Fibroblast of lung (primary cell): ENCODE measurements around the gene GIPC3. TPM values are rescaled to one million over a fixed set of nuclear protein-coding genes. Genes with fewer than 3 reads are reported as not detected.

ENCODE experiments used
- DNase-seq, 2 donors: peaks; one replicate each; pipeline versions ENCODE4 v3.0.0 to v3.0.0-alpha.2; 2010; ENCODE audit warnings: low read depth in 2 of 2
- H2AFZ ChIP-seq: 2 replicates; pipeline ENCODE4 v1.5.1; 2012; ENCODE audit warnings: low read length, control low read depth, inconsistent platforms
- H3K27ac ChIP-seq: 2 replicates; pipeline ENCODE4 v1.5.1; 2011; ENCODE audit warnings: low read length, control low read depth; ENCODE audit not compliant: insufficient read depth
- H3K27me3 ChIP-seq: 2 replicates; pipeline ENCODE4 v1.5.1; 2011; ENCODE audit warnings: mild to moderate bottlenecking, low read length; ENCODE audit not compliant: control insufficient read depth, insufficient read depth
- H3K36me3 ChIP-seq: 2 replicates; pipeline ENCODE4 v1.5.1; 2011; ENCODE audit warnings: low read length; ENCODE audit not compliant: control insufficient read depth, insufficient read depth
- H3K4me1 ChIP-seq: 2 replicates; pipeline ENCODE4 v1.5.1; 2011; ENCODE audit warnings: low read length; ENCODE audit not compliant: control insufficient read depth, insufficient read depth; ENCODE audit errors: extremely low read depth
- H3K4me2 ChIP-seq: 2 replicates; pipeline ENCODE4 v1.5.1; 2011; ENCODE audit warnings: low read length, control low read depth; ENCODE audit not compliant: insufficient read depth; ENCODE audit errors: extremely low read depth
- H3K4me3 ChIP-seq, 4 experiments: fragments of 200-600 bp in 1 of 4; sonication (generic) in 1 of 4; replicated peaks in 1 of 4; 2 replicates each; pipeline ENCODE4 v1.5.1; 2011 to 2016; ENCODE audit warnings: low read length in 4 of 4, low read depth in 3 of 4, mild to moderate bottlenecking in 3 of 4, control low read depth in 2 of 4, inconsistent platforms in 1 of 4, mixed read lengths in 1 of 4; ENCODE audit not compliant: insufficient read depth in 1 of 4; ENCODE audit errors: control extremely low read depth in 1 of 4
- H3K79me2 ChIP-seq: 2 replicates; pipeline ENCODE4 v1.5.1; 2012; ENCODE audit warnings: mild to moderate bottlenecking, low read length, inconsistent platforms; ENCODE audit not compliant: control insufficient read depth, insufficient read depth
- H3K9ac ChIP-seq: 2 replicates; pipeline ENCODE4 v1.5.1; 2011; ENCODE audit warnings: mild to moderate bottlenecking, low read length, control low read depth; ENCODE audit not compliant: insufficient read depth
- H3K9me3 ChIP-seq: 2 replicates; pipeline ENCODE4 v1.5.1; 2012; ENCODE audit warnings: low read depth, low read length; ENCODE audit not compliant: control insufficient read depth, insufficient read depth
- H4K20me1 ChIP-seq: 2 replicates; pipeline ENCODE4 v1.5.1; 2011; ENCODE audit warnings: low read length; ENCODE audit not compliant: control insufficient read depth, insufficient read depth; ENCODE audit errors: extremely low read depth
- EZH2 ChIP-seq: IDR thresholded peaks from 2 replicates; pipeline ENCODE4 v1.5.1; 2012; ENCODE audit warnings: low read length, control low read depth, mild to moderate bottlenecking; ENCODE audit errors: missing control alignments
- polyA plus RNA-seq, 2 donors: library from polyadenylated mRNA; depleted of rRNA in 1 of 2; stranded (reverse) in 1 of 2; unstranded in 1 of 2; fragments of >200 nt; gene quantifications; 2 replicates each; pipeline ENCODE4 v1.2.1, GENCODE V29; 2011 to 2012; ENCODE audit warnings: missing spikeins in 1 of 2
- total RNA-seq: library from RNA; depleted of rRNA; stranded (reverse); fragments of >200 nt; gene quantifications from 2 replicates; pipeline ENCODE4 v1.2.1, GENCODE V29; 2014
- TF ChIP-seq, protein P1 (sequence below), 2 donors: IDR thresholded peaks in 1 of 2; conservative IDR thresholded peaks in 1 of 2; 1 replicate in 1 of 2; 2 replicates in 1 of 2; pipeline ENCODE4 v1.5.1; 2011 to 2012; ENCODE audit warnings: low read length in 2 of 2, control low read depth in 1 of 2, inconsistent platforms in 1 of 2, low read depth in 1 of 2, mild to moderate bottlenecking in 1 of 2

The GIPC3 gene
- total and polyA plus RNA-seq, 2 donors (not counting 1 experiment from before 2014, with no cell fraction given), result under 0.01 to 0.60 TPM

DNA sequence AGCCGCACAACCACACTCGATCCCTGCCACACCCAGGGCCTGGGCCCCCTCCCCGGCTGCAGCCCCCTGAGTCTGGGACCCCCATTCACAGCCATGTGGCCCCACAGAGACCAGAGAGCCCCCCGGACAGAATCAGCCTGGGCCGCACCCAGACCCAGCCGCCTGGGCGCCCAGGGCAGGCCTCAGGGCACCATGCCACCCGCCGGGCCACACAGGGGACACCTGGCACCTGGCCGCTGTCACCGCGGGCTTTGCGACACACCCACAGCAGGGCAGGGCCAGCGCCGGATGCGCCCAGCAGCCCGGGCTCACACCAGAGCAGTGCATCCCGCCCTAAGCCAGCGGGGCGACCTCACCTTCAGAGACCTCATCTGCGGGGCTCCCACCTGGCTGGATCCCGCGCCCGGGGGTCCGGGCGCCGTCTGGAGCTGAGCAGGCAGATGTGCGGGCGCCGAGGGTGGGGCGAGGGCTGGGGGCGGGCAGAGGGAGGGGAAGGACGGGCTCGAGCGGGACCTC is 21.0 kb downstream of the GIPC3 start:
- Histone ChIP-seq H3K4me2 (peak overlapping the region; percentile 79), H3K4me1 (peaks cover 9% of the 10 kb centered on the region), H3K9ac (peak overlapping the region; percentile 58), H3K9me3 (no peaks in the 10 kb centered on the region), H4K20me1 (no peaks in the 10 kb centered on the region), H2AFZ (peak overlapping the region; percentile 71), H3K27me3 (no peaks in the 10 kb centered on the region), H3K79me2 (no peaks in the 10 kb centered on the region), H3K27ac (no peak overlapping the region), H3K4me3 (peak overlapping the region; percentile 39 to 63 (median 45)), H3K36me3 (peaks cover 2% of the 10 kb centered on the region)
- no peak for DNase-seq
- TF ChIP-seq EZH2, result no peak
- TF ChIP-seq, protein P1, sequence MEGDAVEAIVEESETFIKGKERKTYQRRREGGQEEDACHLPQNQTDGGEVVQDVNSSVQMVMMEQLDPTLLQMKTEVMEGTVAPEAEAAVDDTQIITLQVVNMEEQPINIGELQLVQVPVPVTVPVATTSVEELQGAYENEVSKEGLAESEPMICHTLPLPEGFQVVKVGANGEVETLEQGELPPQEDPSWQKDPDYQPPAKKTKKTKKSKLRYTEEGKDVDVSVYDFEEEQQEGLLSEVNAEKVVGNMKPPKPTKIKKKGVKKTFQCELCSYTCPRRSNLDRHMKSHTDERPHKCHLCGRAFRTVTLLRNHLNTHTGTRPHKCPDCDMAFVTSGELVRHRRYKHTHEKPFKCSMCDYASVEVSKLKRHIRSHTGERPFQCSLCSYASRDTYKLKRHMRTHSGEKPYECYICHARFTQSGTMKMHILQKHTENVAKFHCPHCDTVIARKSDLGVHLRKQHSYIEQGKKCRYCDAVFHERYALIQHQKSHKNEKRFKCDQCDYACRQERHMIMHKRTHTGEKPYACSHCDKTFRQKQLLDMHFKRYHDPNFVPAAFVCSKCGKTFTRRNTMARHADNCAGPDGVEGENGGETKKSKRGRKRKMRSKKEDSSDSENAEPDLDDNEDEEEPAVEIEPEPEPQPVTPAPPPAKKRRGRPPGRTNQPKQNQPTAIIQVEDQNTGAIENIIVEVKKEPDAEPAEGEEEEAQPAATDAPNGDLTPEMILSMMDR (conservative IDR thresholded peaks at IDR 0.05 in 1 of 2, IDR thresholded peaks at IDR 0.05 in 1 of 2; ENCODE audit: low read depth in 1 of 2, low read length in 2 of 2), result no peak

DNA sequence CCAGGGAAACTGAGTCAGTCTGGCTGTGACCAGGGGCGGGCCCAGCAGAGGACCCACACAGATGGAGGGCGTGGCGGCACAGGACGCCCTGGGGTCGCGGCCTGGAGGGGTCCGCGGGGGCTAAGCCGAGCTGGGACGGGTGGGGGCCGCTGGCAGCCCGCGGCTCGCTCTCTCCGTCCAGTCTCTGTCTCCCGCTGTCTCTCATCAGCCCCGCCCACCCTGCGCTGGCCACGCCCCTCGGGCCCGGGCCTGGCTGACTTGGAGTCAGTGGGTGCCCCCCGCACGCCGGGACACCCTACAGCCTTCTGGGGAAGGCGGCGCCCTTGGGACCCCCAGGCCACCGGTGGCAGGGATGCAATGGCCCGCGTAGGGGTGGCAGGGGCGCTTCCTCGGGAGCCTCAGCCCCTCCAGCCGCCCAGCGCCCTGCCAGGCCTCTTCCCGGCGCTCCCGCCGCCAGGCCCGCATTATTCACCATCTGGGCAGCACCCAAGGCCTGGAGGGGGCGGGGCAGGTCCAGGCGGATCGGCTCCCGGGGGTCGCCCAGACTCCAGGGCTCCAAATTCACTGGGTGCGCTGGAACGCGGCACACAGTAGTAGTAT is 21.5 kb downstream of the GIPC3 start, which contains the start of gene TBXA2R:
Gene TBXA2R (minus strand): TSS at position 186 of the 600 bp plus-strand sequence. CDS start 6,241 bp downstream, outside the sequence.
- H3K4me2 ChIP-seq, result peak within 1 kb of the TSS; percentile 79
- peak within 1 kb of the TSS; percentile 58 for H3K9ac ChIP-seq
- H3K27me3 ChIP-seq, result no peaks in the 10 kb centered on the region
- peak within 1 kb of the TSS; percentile 50 for H3K27ac ChIP-seq
- H2AFZ ChIP-seq, result peak within 1 kb of the TSS; percentile 71
- H3K79me2 ChIP-seq, result no peaks in the 10 kb centered on the region
- H3K4me1 ChIP-seq, result peaks cover 9% of the 10 kb centered on the region
- TF ChIP-seq, protein P1 (conservative IDR thresholded peaks at IDR 0.05 in 1 of 2, IDR thresholded peaks at IDR 0.05 in 1 of 2; ENCODE audit: low read depth in 1 of 2, low read length in 2 of 2), result no peak
- no peak for TF ChIP-seq EZH2
- no peaks in the 10 kb centered on the region for H4K20me1 ChIP-seq
- peaks cover 6% of the 10 kb centered on the region for H3K36me3 ChIP-seq
- peak within 1 kb of the TSS; percentile 42 to 63 (median 45) for H3K4me3 ChIP-seq
- H3K9me3 ChIP-seq, result no peaks in the 10 kb centered on the region
- peak; percentile 48 to 66 for DNase-seq

DNA sequence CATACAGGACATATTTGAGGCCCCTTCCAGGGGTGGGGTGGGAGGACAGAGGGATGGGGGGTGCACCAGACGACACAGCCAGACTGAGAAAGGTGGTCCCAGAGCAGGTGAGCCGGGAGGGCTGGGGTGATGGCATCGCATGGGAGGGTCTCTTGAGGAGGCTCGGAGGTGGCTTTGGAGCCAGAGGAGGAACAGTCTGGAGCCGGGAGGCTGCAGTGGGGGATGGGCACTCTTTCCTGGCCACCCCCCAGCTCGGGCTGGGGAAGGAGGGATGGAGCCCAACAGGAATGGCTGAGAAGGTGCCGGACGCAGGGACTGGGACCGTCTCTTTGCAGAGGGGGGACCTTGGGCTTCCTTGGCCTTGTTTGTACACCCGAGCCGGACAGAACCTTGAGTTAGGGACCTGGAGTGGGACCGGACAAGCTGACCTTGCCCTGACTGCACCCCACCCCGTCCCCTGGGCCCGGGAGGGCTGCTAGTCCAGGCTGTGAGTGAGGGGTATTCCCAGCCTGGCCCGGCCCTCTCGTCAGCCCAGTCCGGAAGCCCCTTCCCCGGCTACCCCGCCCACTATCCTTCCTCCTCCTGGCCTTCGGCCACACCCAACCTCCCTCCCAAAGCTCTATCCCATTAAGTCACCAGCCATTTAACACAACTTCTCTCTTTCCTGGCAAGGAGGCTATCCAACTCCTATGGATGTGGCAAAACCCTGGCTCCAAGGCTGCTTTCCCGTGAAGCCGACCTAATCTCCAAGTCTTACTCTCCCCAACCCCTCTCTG is 22.2 kb downstream of the GIPC3 start:
- H3K4me3 ChIP-seq, result peak overlapping the region; percentile 27 to 63 (median 44)
- TF ChIP-seq, protein P1 (conservative IDR thresholded peaks at IDR 0.05 in 1 of 2, IDR thresholded peaks at IDR 0.05 in 1 of 2; ENCODE audit: low read depth in 1 of 2, low read length in 2 of 2), result no peak
- no peak for TF ChIP-seq EZH2
- no peak overlapping the region for H2AFZ ChIP-seq
- H3K27me3 ChIP-seq, result no peaks in the 10 kb centered on the region
- H3K9me3 ChIP-seq, result no peaks in the 10 kb centered on the region
- peak overlapping the region; percentile 40 for H3K9ac ChIP-seq
- H3K27ac ChIP-seq, result peak overlapping the region; percentile 50
- no peaks in the 10 kb centered on the region for H3K79me2 ChIP-seq
- peak in 1 of 2 donors; percentile 53 for DNase-seq
- peaks cover 11% of the 10 kb centered on the region for H3K36me3 ChIP-seq
- peaks cover 9% of the 10 kb centered on the region for H3K4me1 ChIP-seq
- H3K4me2 ChIP-seq, result peak overlapping the region; percentile 79
- no peaks in the 10 kb centered on the region for H4K20me1 ChIP-seq
